GM04504 (cell line): ENCODE measurements around the gene SOX5.

Source experiments
- DNase-seq: peaks from one replicate; pipeline ENCODE4 v3.0.0-alpha.2; 2012; ENCODE audit warnings: low read depth

SOX5 gene

GRCh38 chr12:23600919-23601318, 348.6 kb downstream of the SOX5 start:
- no peak for DNase-seq

GRCh38 chr12:23596568-23596967, 352.9 kb downstream of the SOX5 start:
- no peak for DNase-seq

GRCh38 chr12:23587833-23588559, 361.5 kb downstream of the SOX5 start:
- DNase-seq, result no peak

- no peak for DNase-seq
Observed at GRCh38 chr12:23585782-23586163, 363.7 kb downstream of the SOX5 start.

- DNase-seq, result no peak
Observed at GRCh38 chr12:23585156-23585781, 364.2 kb downstream of the SOX5 start.

GRCh38 chr12:23581913-23582312, 367.6 kb downstream of the SOX5 start:
- DNase-seq, result no peak

- DNase-seq, result no peak
Observed at GRCh38 chr12:23579257-23579656, 370.2 kb downstream of the SOX5 start.

- DNase-seq, result no peak
Observed at GRCh38 chr12:23576372-23576771, 373.1 kb downstream of the SOX5 start.

GRCh38 chr12:23569356-23569755, 380.1 kb downstream of the SOX5 start:
- no peak for DNase-seq

- DNase-seq, result no peak
Observed at GRCh38 chr12:23566133-23566532, 383.3 kb downstream of the SOX5 start.

GRCh38 chr12:23564451-23565152, 384.9 kb downstream of the SOX5 start:
- no peak for DNase-seq

GRCh38 chr12:23561364-23562345, 387.8 kb downstream of the SOX5 start:
- no peak for DNase-seq

- no peak for DNase-seq
Observed at GRCh38 chr12:23560611-23561010, 388.9 kb downstream of the SOX5 start.

GRCh38 chr12:23559268-23559753, 390.2 kb downstream of the SOX5 start:
- DNase-seq, result no peak

GRCh38 chr12:23556661-23557060, 392.8 kb downstream of the SOX5 start:
- DNase-seq, result no peak

- no peak for DNase-seq
Observed at GRCh38 chr12:23555825-23556207, 393.7 kb downstream of the SOX5 start.

GRCh38 chr12:23555180-23555824, 394.2 kb downstream of the SOX5 start:
- DNase-seq, result no peak

- no peak for DNase-seq
Observed at GRCh38 chr12:23552417-23552816, 397.1 kb downstream of the SOX5 start.

GRCh38 chr12:23550753-23551152, 398.7 kb downstream of the SOX5 start:
- no peak for DNase-seq

GRCh38 chr12:23548742-23549141, 400.7 kb downstream of the SOX5 start:
- no peak for DNase-seq

- DNase-seq, result no peak
Observed at GRCh38 chr12:23546756-23547155, 402.7 kb downstream of the SOX5 start.
